CD14-positive monocyte (primary cell): ENCODE data around the gene DPY30. TPM values are rescaled to one million over a fixed set of nuclear protein-coding genes. Genes with fewer than 3 reads are reported as not detected.

Source experiments
- DNase-seq, 3 donors: peaks; one replicate each; pipeline ENCODE4 v3.0.0-alpha.2; 2011 to 2022
- H2AFZ ChIP-seq: 2 replicates; pipeline ENCODE4 v1.6.0; 2012; ENCODE audit warnings: mild to moderate bottlenecking, low read depth, low read length, inconsistent platforms; ENCODE audit not compliant: insufficient read depth, poor library complexity, severe bottlenecking
- H3K27ac ChIP-seq, 2 donors: 1 replicate in 1 of 2; 2 replicates in 1 of 2; pipeline ENCODE4 v1.5.1; 2012 to 2013; ENCODE audit warnings: low read length in 2 of 2, control low read depth in 1 of 2, inconsistent platforms in 1 of 2, low read depth in 1 of 2, mild to moderate bottlenecking in 1 of 2
- H3K27me3 ChIP-seq, 2 donors: one replicate each; pipeline versions ENCODE4 v1.6.0 to v1.6.1; 2011 to 2013; ENCODE audit warnings: low read length in 2 of 2; ENCODE audit not compliant: control insufficient read depth in 2 of 2, insufficient read depth in 2 of 2
- H3K36me3 ChIP-seq, 2 donors: replicated peaks in 1 of 2; 1 replicate in 1 of 2; 2 replicates in 1 of 2; pipeline versions ENCODE4 v1.5.1 to v1.6.1; 2012 to 2013; ENCODE audit warnings: low read length in 2 of 2, control low read depth in 1 of 2, inconsistent platforms in 1 of 2, mild to moderate bottlenecking in 1 of 2; ENCODE audit not compliant: insufficient read depth in 2 of 2, control insufficient read depth in 1 of 2
- H3K4me1 ChIP-seq, 2 donors: 1 replicate in 1 of 2; 2 replicates in 1 of 2; pipeline versions ENCODE4 v1.5.1 to v1.6.1; 2012 to 2013; ENCODE audit warnings: low read length in 2 of 2, control low read depth in 1 of 2, inconsistent platforms in 1 of 2, mild to moderate bottlenecking in 1 of 2, moderate library complexity in 1 of 2; ENCODE audit not compliant: insufficient read depth in 2 of 2, control insufficient read depth in 1 of 2
- H3K4me2 ChIP-seq: replicated peaks from 2 replicates; pipeline ENCODE3; 2012; ENCODE audit warnings: low read length, moderate library complexity, mild to moderate bottlenecking; ENCODE audit not compliant: poor library complexity, severe bottlenecking; ENCODE audit errors: extremely low read depth
- H3K4me3 ChIP-seq, 3 experiments: fragments of 200-600 bp in 1 of 3; sonication (generic) in 1 of 3; replicated peaks in 1 of 3; 1 replicate in 2 of 3; 2 replicates in 1 of 3; pipeline ENCODE4 v1.5.1; 2011 to 2013; ENCODE audit warnings: low read length in 3 of 3, mild to moderate bottlenecking in 3 of 3, control low read depth in 2 of 3, low read depth in 2 of 3, inconsistent platforms in 1 of 3, moderate library complexity in 1 of 3
- H3K79me2 ChIP-seq: 2 replicates; pipeline ENCODE4 v1.6.0; 2012; ENCODE audit warnings: mild to moderate bottlenecking, control low read depth, inconsistent platforms, low read length, moderate library complexity; ENCODE audit not compliant: insufficient read depth
- H3K9ac ChIP-seq: 2 replicates; pipeline ENCODE4 v1.6.0; 2017; ENCODE audit warnings: low read length, mild to moderate bottlenecking; ENCODE audit not compliant: insufficient read depth, poor library complexity, severe bottlenecking
- H3K9me3 ChIP-seq, 2 donors: replicated peaks in 1 of 2; 1 replicate in 1 of 2; 2 replicates in 1 of 2; pipeline versions ENCODE4 v1.5.1 to v1.6.1; 2012 to 2013; ENCODE audit warnings: low read length in 2 of 2, control low read depth in 1 of 2; ENCODE audit not compliant: control insufficient read depth in 1 of 2, insufficient read depth in 1 of 2
- H4K20me1 ChIP-seq: 2 replicates; pipeline ENCODE4 v1.6.0; 2012; ENCODE audit warnings: mild to moderate bottlenecking, low read length, control low read depth, moderate library complexity; ENCODE audit not compliant: insufficient read depth
- H3K27ac Mint-ChIP-seq, 7 donors: one replicate each; pipeline ENCODE4 v1.8.0; 2020; ENCODE audit warnings: mild to moderate bottlenecking in 7 of 7, mixed read lengths in 7 of 7, moderate library complexity in 6 of 7, inconsistent platforms in 2 of 7
- H3K27me3 Mint-ChIP-seq, 3 donors: one replicate each; pipeline ENCODE4 v1.8.0; 2021 to 2022; ENCODE audit warnings: low read depth in 3 of 3, mild to moderate bottlenecking in 3 of 3, mixed read lengths in 3 of 3, moderate library complexity in 3 of 3, inconsistent platforms in 1 of 3
- H3K36me3 Mint-ChIP-seq, 2 donors: one replicate each; pipeline ENCODE4 v1.8.0; 2020; ENCODE audit warnings: mixed read lengths in 2 of 2, inconsistent platforms in 1 of 2, mild to moderate bottlenecking in 1 of 2
- H3K4me1 Mint-ChIP-seq: one replicate; pipeline ENCODE4 v1.8.0; 2020; ENCODE audit warnings: mild to moderate bottlenecking, mixed read lengths
- H3K4me3 Mint-ChIP-seq, 2 donors: one replicate each; pipeline ENCODE4 v1.8.0; 2020; ENCODE audit warnings: mild to moderate bottlenecking in 2 of 2, mixed read lengths in 2 of 2, moderate library complexity in 1 of 2
- H3K9me3 Mint-ChIP-seq, 7 donors: one replicate each; pipeline ENCODE4 v1.8.0; 2020 to 2022; ENCODE audit warnings: mixed read lengths in 7 of 7, mild to moderate bottlenecking in 6 of 7, moderate library complexity in 6 of 7, inconsistent platforms in 2 of 7
- CTCF ChIP-seq: fragments of 200-600 bp; IDR thresholded peaks from one replicate; pipeline ENCODE4 v1.8.0; 2022; ENCODE audit warnings: antibody characterized with exemption, mild to moderate bottlenecking
- WGBS: methylation state at CpG from one replicate; pipeline ENCODE4 v1.1.5; 2013; ENCODE audit warnings: missing lambda C conversion rate; ENCODE audit not compliant: insufficient coverage; 5-methylcytosine and 5-hydroxymethylcytosine counted together
- intact Hi-C, 2 donors: fragments of 100-400 bp; cut with micrococcal nuclease; formaldehyde crosslinking; loops; one replicate each; pipeline versions ENCODE4 v1.15.0 to v1.15.1; 2023
- polyA plus RNA-seq, 3 donors: library from polyadenylated mRNA; depleted of rRNA in 1 of 3; unstranded in 2 of 3; stranded (reverse) in 1 of 3; fragments of 300-500 nt in 2 of 3; fragments of >200 nt in 1 of 3; fragmentation: Illumina TruSeq in 2 of 3; gene quantifications; 1 replicate in 2 of 3; 2 replicates in 1 of 3; pipeline ENCODE4 v1.2.3, GENCODE V29; 2012 to 2021

DPY30 gene
- polyA plus RNA-seq, 3 donors, result 53.7 to 137 (median 122) TPM

- Histone ChIP-seq H4K20me1 (peaks cover 92% of the 10 kb centered on the region), H3K9me3 (no peaks in the 10 kb centered on the region), H3K27me3 (no peaks in the 10 kb centered on the region), H3K4me1 (no peaks in the 10 kb centered on the region), H3K9ac (no peak overlapping the region), H3K4me2 (no peak overlapping the region), H2AFZ (no peak overlapping the region), H3K27ac (peak overlapping the region in 1 of 2 donors; percentile 53), H3K4me3 (no peak overlapping the region), H3K79me2 (peaks cover 100% of the 10 kb centered on the region), H3K36me3 (peaks cover 4 to 12% of the 10 kb centered on the region in 2 donors)
- Mint-ChIP-seq H3K4me3 (no peak overlapping the region), H3K4me1 (peaks cover 8% of the 10 kb centered on the region), H3K27ac (peak overlapping the region in 4 of 7 donors; percentile 55 to 84 (median 68)), H3K36me3 (peaks cover 5 to 40% of the 10 kb centered on the region in 2 donors), H3K9me3 (no peaks in the 10 kb centered on the region), H3K27me3 (no peaks in the 10 kb centered on the region)
- TF ChIP-seq CTCF, result no peak
- WGBS, result 100% methylated on average over 1 of the region's 3 CpGs
- intact Hi-C loops, result no loop called here
- DNase-seq, result no peak
Measured at GRCh38 chr2:31986906-31987305, 52.7 kb downstream of the DPY30 start.

- intact Hi-C loops, result no loop called here
- Histone ChIP-seq H3K9ac (no peak overlapping the region), H4K20me1 (peaks cover 96% of the 10 kb centered on the region), H3K27me3 (no peaks in the 10 kb centered on the region), H3K4me2 (no peak overlapping the region), H3K27ac (peak overlapping the region in 1 of 2 donors; percentile 32), H3K9me3 (no peaks in the 10 kb centered on the region), H2AFZ (no peak overlapping the region), H3K4me1 (peaks cover 3 to 7% of the 10 kb centered on the region in 2 donors), H3K4me3 (no peak overlapping the region), H3K79me2 (peaks cover 100% of the 10 kb centered on the region), H3K36me3 (peaks cover 4 to 12% of the 10 kb centered on the region in 2 donors)
- no peak overlapping the region for H3K4me3 Mint-ChIP-seq
- DNase-seq, result no peak
- peaks cover 24% of the 10 kb centered on the region for H3K4me1 Mint-ChIP-seq
- H3K36me3 Mint-ChIP-seq, result peaks cover 6 to 36% of the 10 kb centered on the region in 2 donors
- H3K27ac Mint-ChIP-seq, result peak overlapping the region in 3 of 7 donors; percentile 21 to 64 (median 58)
- 93% methylated on average over 2 of the region's 5 CpGs for WGBS
- H3K9me3 Mint-ChIP-seq, result peaks cover 0 to 1% (median 0%) of the 10 kb centered on the region in 7 donors
- no peaks in the 10 kb centered on the region for H3K27me3 Mint-ChIP-seq
- no peak for TF ChIP-seq CTCF
Measured at GRCh38 chr2:31983762-31984467, 55.7 kb downstream of the DPY30 start.
